Liver (tissue), 9 donors: Measurements from ENCODE around the gene ZNF835. TPM values are rescaled to one million over a fixed set of nuclear protein-coding genes. Genes with fewer than 3 reads are reported as not detected.

ENCODE experiments used
- DNase-seq: peaks from one replicate; pipeline ENCODE4 v3.0.0-alpha.2; 2017; ENCODE audit warnings: low spot score
- H3K27ac ChIP-seq, 2 donors: one replicate each; pipeline ENCODE4 v1.7.0; 2013; ENCODE audit warnings: inconsistent platforms in 2 of 2, low read length in 2 of 2, control low read depth in 1 of 2, low read depth in 1 of 2, mild to moderate bottlenecking in 1 of 2
- H3K27me3 ChIP-seq, 4 donors: one replicate each; pipeline versions ENCODE4 v1.6.1 to v1.7.0; 2013; ENCODE audit warnings: low read length in 3 of 4, inconsistent platforms in 1 of 4, mild to moderate bottlenecking in 1 of 4, moderate library complexity in 1 of 4; ENCODE audit not compliant: control insufficient read depth in 4 of 4, insufficient read depth in 4 of 4
- H3K36me3 ChIP-seq, 4 donors: one replicate each; pipeline versions ENCODE4 v1.6.1 to v1.7.0; 2013; ENCODE audit warnings: low read length in 3 of 4, mild to moderate bottlenecking in 3 of 4, low read depth in 1 of 4, moderate library complexity in 1 of 4; ENCODE audit not compliant: control insufficient read depth in 4 of 4, insufficient read depth in 3 of 4
- H3K4me1 ChIP-seq, 4 donors: one replicate each; pipeline versions ENCODE4 v1.6.1 to v1.7.0; 2013; ENCODE audit warnings: low read length in 3 of 4, mild to moderate bottlenecking in 3 of 4, moderate library complexity in 1 of 4; ENCODE audit not compliant: control insufficient read depth in 4 of 4, insufficient read depth in 4 of 4
- H3K4me3 ChIP-seq, 3 donors: one replicate each; pipeline versions ENCODE4 v1.6.1 to v1.7.0; 2013; ENCODE audit warnings: low read length in 3 of 3, control low read depth in 1 of 3, low read depth in 1 of 3, mild to moderate bottlenecking in 1 of 3
- H3K9ac ChIP-seq, 2 donors: one replicate each; pipeline ENCODE4 v1.7.0; 2013; ENCODE audit warnings: low read length in 2 of 2, mild to moderate bottlenecking in 2 of 2, moderate library complexity in 2 of 2, control low read depth in 1 of 2, low read depth in 1 of 2
- H3K9me3 ChIP-seq, 4 donors: one replicate each; pipeline versions ENCODE4 v1.6.1 to v1.7.0; 2013; ENCODE audit warnings: low read length in 3 of 4; ENCODE audit not compliant: control insufficient read depth in 4 of 4
- EGR1 ChIP-seq, 2 donors: IDR thresholded peaks; 2 replicates each; pipeline ENCODE4 v1.6.1; 2016 to 2018; ENCODE audit warnings: antibody characterized with exemption in 2 of 2, low read depth in 2 of 2
- FOXA1 ChIP-seq: IDR thresholded peaks from 2 replicates; pipeline ENCODE4 v1.6.1; 2016; ENCODE audit warnings: antibody characterized with exemption
- FOXA2 ChIP-seq: IDR thresholded peaks from 2 replicates; pipeline ENCODE4 v1.6.1; 2016; ENCODE audit warnings: antibody characterized with exemption
- HNF4A ChIP-seq, 2 donors: conservative IDR thresholded peaks; 2 replicates each; pipeline ENCODE4 v1.6.1; 2016; ENCODE audit warnings: antibody characterized with exemption in 2 of 2, mild to moderate bottlenecking in 2 of 2
- HNF4G ChIP-seq: IDR thresholded peaks from 2 replicates; pipeline ENCODE4 v1.6.1; 2016; ENCODE audit warnings: antibody characterized with exemption
- NR2F2 ChIP-seq: IDR thresholded peaks from 2 replicates; pipeline ENCODE4 v1.6.1; 2016; ENCODE audit warnings: antibody characterized with exemption
- RXRA ChIP-seq, 2 donors: IDR thresholded peaks; 2 replicates each; pipeline ENCODE4 v1.6.1; 2017 to 2018; ENCODE audit warnings: antibody characterized with exemption in 2 of 2, mild to moderate bottlenecking in 1 of 2
- SP1 ChIP-seq: IDR thresholded peaks from 2 replicates; pipeline ENCODE4 v1.6.1; 2018; ENCODE audit warnings: antibody characterized with exemption, mild to moderate bottlenecking
- TAF1 ChIP-seq: conservative IDR thresholded peaks from 2 replicates; pipeline ENCODE4 v1.6.1; 2016; ENCODE audit warnings: antibody characterized with exemption, mild to moderate bottlenecking
- YY1 ChIP-seq: IDR thresholded peaks from 2 replicates; pipeline ENCODE4 v1.6.1; 2016; ENCODE audit warnings: antibody characterized with exemption, mild to moderate bottlenecking
- WGBS: extraction: QIAGEN DNeasy Blood & Tissue Kit; methylation state at CpG from one replicate; pipeline ENCODE4 v1.1.7; 2013; 5-methylcytosine and 5-hydroxymethylcytosine counted together
- polyA plus RNA-seq, 2 donors: library from polyadenylated mRNA; stranded (reverse) in 1 of 2; unstranded in 1 of 2; fragments of 200-250 nt in 1 of 2; fragments of >200 nt in 1 of 2; fragmentation: Nextera tagmentation in 1 of 2; extraction: Ambion mirVana in 1 of 2; gene quantifications; one replicate each; pipeline versions ENCODE4 v1.2.1 to v1.2.3, GENCODE V29; 2013 to 2015
- total RNA-seq, 2 donors: library from RNA; depleted of rRNA; stranded (reverse); fragments of >200 nt; gene quantifications; one replicate each; pipeline ENCODE4 v1.2.3, GENCODE V29; 2014
- TF ChIP-seq, protein P1 (sequence below): IDR thresholded peaks from 2 replicates; pipeline ENCODE4 v1.6.1; 2016; ENCODE audit warnings: antibody characterized with exemption, mild to moderate bottlenecking
- TF ChIP-seq, protein P2 (sequence below): fragments of 150-350 bp; IDR thresholded peaks from 2 replicates; pipeline ENCODE4 v1.5.1; 2017; ENCODE audit warnings: improper control_type of control experiment, low read depth, low read length; ENCODE audit not compliant: missing input control
- TF ChIP-seq, protein P3 (sequence below): IDR thresholded peaks from 2 replicates; pipeline ENCODE4 v1.6.1; 2016; ENCODE audit warnings: antibody characterized with exemption
- donor health status: healthy.
- donor health status: healthy.
- donor health status: healthy.
- donor health status: healthy.
- donor health status: healthy.

The ZNF835 gene
- total and polyA plus RNA-seq, 4 donors, result 0.19 to 2.3 (median 0.76) TPM

DNA sequence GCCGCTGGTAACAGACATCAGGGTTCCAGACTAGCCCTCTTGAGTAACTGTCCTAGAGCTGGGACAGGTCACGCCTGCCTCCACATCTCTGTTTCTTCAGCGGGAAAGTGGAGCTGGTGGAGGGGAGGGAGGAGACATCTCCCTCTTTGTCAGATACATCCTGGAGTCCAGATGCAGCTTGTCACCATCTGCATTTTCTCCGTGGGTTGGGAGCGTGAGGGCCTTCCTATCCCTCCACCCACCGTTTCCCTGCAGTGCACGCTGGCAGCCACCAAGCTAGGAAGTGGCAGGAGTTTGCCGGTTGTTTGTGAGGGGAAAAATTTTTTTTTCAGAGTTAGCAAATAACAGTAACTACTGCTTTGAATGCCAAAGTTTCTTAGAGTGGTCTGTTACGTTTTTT, 48.6 kb downstream of the ZNF835 start (continued):
- TF ChIP-seq, protein P1, sequence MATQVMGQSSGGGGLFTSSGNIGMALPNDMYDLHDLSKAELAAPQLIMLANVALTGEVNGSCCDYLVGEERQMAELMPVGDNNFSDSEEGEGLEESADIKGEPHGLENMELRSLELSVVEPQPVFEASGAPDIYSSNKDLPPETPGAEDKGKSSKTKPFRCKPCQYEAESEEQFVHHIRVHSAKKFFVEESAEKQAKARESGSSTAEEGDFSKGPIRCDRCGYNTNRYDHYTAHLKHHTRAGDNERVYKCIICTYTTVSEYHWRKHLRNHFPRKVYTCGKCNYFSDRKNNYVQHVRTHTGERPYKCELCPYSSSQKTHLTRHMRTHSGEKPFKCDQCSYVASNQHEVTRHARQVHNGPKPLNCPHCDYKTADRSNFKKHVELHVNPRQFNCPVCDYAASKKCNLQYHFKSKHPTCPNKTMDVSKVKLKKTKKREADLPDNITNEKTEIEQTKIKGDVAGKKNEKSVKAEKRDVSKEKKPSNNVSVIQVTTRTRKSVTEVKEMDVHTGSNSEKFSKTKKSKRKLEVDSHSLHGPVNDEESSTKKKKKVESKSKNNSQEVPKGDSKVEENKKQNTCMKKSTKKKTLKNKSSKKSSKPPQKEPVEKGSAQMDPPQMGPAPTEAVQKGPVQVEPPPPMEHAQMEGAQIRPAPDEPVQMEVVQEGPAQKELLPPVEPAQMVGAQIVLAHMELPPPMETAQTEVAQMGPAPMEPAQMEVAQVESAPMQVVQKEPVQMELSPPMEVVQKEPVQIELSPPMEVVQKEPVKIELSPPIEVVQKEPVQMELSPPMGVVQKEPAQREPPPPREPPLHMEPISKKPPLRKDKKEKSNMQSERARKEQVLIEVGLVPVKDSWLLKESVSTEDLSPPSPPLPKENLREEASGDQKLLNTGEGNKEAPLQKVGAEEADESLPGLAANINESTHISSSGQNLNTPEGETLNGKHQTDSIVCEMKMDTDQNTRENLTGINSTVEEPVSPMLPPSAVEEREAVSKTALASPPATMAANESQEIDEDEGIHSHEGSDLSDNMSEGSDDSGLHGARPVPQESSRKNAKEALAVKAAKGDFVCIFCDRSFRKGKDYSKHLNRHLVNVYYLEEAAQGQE, result no peak
- no peak for TF ChIP-seq YY1
- TF ChIP-seq RXRA (IDR thresholded peaks at IDR 0.05), result no peak
- TF ChIP-seq, protein P2, sequence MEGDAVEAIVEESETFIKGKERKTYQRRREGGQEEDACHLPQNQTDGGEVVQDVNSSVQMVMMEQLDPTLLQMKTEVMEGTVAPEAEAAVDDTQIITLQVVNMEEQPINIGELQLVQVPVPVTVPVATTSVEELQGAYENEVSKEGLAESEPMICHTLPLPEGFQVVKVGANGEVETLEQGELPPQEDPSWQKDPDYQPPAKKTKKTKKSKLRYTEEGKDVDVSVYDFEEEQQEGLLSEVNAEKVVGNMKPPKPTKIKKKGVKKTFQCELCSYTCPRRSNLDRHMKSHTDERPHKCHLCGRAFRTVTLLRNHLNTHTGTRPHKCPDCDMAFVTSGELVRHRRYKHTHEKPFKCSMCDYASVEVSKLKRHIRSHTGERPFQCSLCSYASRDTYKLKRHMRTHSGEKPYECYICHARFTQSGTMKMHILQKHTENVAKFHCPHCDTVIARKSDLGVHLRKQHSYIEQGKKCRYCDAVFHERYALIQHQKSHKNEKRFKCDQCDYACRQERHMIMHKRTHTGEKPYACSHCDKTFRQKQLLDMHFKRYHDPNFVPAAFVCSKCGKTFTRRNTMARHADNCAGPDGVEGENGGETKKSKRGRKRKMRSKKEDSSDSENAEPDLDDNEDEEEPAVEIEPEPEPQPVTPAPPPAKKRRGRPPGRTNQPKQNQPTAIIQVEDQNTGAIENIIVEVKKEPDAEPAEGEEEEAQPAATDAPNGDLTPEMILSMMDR, result no peak
- TF ChIP-seq FOXA2, result no peak
- TF ChIP-seq HNF4A (conservative IDR thresholded peaks at IDR 0.05), result no peak
- no peak for TF ChIP-seq SP1
- TF ChIP-seq, protein P3, sequence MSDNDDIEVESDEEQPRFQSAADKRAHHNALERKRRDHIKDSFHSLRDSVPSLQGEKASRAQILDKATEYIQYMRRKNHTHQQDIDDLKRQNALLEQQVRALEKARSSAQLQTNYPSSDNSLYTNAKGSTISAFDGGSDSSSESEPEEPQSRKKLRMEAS, result no peak

DNA sequence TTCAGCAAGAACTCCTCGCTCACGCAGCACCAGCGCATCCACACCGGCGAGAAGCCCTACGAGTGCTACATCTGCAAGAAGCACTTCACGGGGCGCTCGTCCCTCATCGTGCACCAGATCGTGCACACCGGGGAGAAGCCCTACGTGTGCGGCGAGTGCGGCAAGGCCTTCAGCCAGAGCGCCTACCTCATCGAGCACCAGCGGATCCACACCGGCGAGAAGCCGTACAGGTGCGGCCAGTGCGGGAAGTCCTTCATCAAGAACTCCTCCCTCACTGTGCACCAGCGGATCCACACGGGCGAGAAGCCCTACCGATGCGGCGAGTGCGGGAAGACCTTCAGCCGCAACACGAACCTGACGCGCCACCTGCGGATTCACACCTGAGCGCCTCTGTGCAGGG, 49.2 kb downstream of the ZNF835 start:
- H3K9ac ChIP-seq, result no peak overlapping the region
- TF ChIP-seq HNF4G, result no peak
- no peak for TF ChIP-seq NR2F2
- no peak for TF ChIP-seq TAF1
- no peak for TF ChIP-seq SP1
- TF ChIP-seq, protein P2, result no peak
- no peak for TF ChIP-seq HNF4A (conservative IDR thresholded peaks at IDR 0.05)
- TF ChIP-seq, protein P3, result no peak
- no peak for TF ChIP-seq FOXA1
- no peak for TF ChIP-seq EGR1 (IDR thresholded peaks at IDR 0.05; ENCODE audit: low read depth in 2 of 2)
- 98% methylated on average over 37 of the region's 37 CpGs for WGBS
- no peak overlapping the region for H3K27ac ChIP-seq
- peak overlapping the region in 1 of 3 donors; percentile 43 for H3K4me3 ChIP-seq
- H3K4me1 ChIP-seq, result no peaks in the 10 kb centered on the region
- H3K36me3 ChIP-seq, result peaks cover 1 to 14% (median 3%) of the 10 kb centered on the region in 4 donors
- no peaks in the 10 kb centered on the region for H3K27me3 ChIP-seq
- DNase-seq, result no peak
- H3K9me3 ChIP-seq, result peaks cover 24 to 56% (median 39%) of the 10 kb centered on the region in 4 donors
